KMS-11 (cell line): ENCODE results near the gene ERC2.

ENCODE experiments used
- H2AFZ ChIP-seq: fragments of 200-600 bp; sonication (generic); 2 replicates; pipeline ENCODE4 v1.6.1; 2016; ENCODE audit warnings: antibody characterized with exemption, mixed run types, low read depth
- H3K27ac ChIP-seq: fragments of 200-600 bp; sonication (generic); 2 replicates; pipeline ENCODE4 v1.6.1; 2016; ENCODE audit warnings: mild to moderate bottlenecking, mixed run types
- H3K27me3 ChIP-seq: fragments of 200-600 bp; sonication (generic); 2 replicates; pipeline ENCODE4 v1.6.1; 2017; ENCODE audit warnings: mild to moderate bottlenecking, low read depth, mixed run types, moderate library complexity; ENCODE audit not compliant: insufficient read depth
- H3K36me3 ChIP-seq: fragments of 200-600 bp; sonication (generic); 2 replicates; pipeline ENCODE4 v1.6.1; 2017; ENCODE audit warnings: mild to moderate bottlenecking, mixed run types; ENCODE audit not compliant: insufficient read depth
- H3K4me1 ChIP-seq: fragments of 200-600 bp; sonication (generic); 2 replicates; pipeline ENCODE4 v1.6.1; 2016; ENCODE audit warnings: mild to moderate bottlenecking, low read depth, mixed run types; ENCODE audit not compliant: poor library complexity, severe bottlenecking
- H3K4me2 ChIP-seq: fragments of 200-600 bp; sonication (generic); 2 replicates; pipeline ENCODE4 v1.7.0; 2016; ENCODE audit warnings: mild to moderate bottlenecking, mixed run types
- H3K4me3 ChIP-seq: fragments of 200-600 bp; sonication (generic); IDR thresholded peaks from 2 replicates; pipeline ENCODE4 v1.6.1; 2017; ENCODE audit warnings: low read depth, low read length, mixed read lengths; ENCODE audit not compliant: insufficient read depth
- H3K79me2 ChIP-seq: fragments of 200-600 bp; sonication (generic); 2 replicates; pipeline ENCODE4 v1.6.1; 2016; ENCODE audit warnings: low read depth, mixed run types; ENCODE audit not compliant: insufficient read depth
- H3K9ac ChIP-seq: fragments of 200-600 bp; sonication (generic); 2 replicates; pipeline ENCODE4 v1.6.1; 2016; ENCODE audit warnings: mild to moderate bottlenecking, mixed run types
- H4K20me1 ChIP-seq: fragments of 200-600 bp; sonication (generic); 2 replicates; pipeline ENCODE4 v1.6.1; 2016; ENCODE audit warnings: mild to moderate bottlenecking, mixed run types; ENCODE audit not compliant: insufficient read depth
- CTCF ChIP-seq: fragments of 200-600 bp; sonication (generic); conservative IDR thresholded peaks from 2 replicates; pipeline ENCODE4 v1.6.1; 2017; ENCODE audit warnings: low read depth, mild to moderate bottlenecking, antibody characterized with exemption, low read length, moderate library complexity, mixed read lengths

The ERC2 gene

DNA sequence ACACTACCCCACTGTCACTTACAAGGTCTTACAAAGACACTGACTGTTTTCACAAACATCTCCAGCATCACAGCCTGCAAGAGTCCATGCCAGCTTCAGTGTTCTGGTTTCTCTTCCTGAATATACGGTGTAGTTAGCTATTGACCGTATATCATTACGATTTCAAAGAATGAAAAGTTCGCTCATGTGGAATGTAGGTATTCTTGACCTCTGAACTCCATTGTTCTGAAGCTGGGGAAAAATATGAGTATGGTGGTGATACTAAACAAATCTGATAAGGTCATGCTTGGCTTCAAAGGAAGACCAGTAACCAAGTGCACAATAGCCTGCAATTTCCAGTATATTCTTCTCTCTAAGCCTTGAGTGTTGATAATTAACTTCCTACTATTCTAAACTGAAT is 665.5 kb downstream of the ERC2 start:
- Histone ChIP-seq H3K36me3 (no peaks in the 10 kb centered on the region), H3K27me3 (no peaks in the 10 kb centered on the region), H2AFZ (no peak overlapping the region), H3K79me2 (no peaks in the 10 kb centered on the region), H4K20me1 (no peaks in the 10 kb centered on the region), H3K4me2 (no peak overlapping the region), H3K4me3 (no peak overlapping the region), H3K9ac (no peak overlapping the region), H3K27ac (no peak overlapping the region), H3K4me1 (no peaks in the 10 kb centered on the region)
- no peak for TF ChIP-seq CTCF

- no peaks in the 10 kb centered on the region for H3K4me1 ChIP-seq
- no peak overlapping the region for H3K27ac ChIP-seq
- no peaks in the 10 kb centered on the region for H3K79me2 ChIP-seq
- H3K9ac ChIP-seq: no peak overlapping the region
- TF ChIP-seq CTCF: no peak
- no peaks in the 10 kb centered on the region for H3K27me3 ChIP-seq
- H2AFZ ChIP-seq: no peak overlapping the region
- no peaks in the 10 kb centered on the region for H3K36me3 ChIP-seq
- no peak overlapping the region for H3K4me3 ChIP-seq
- H3K4me2 ChIP-seq: no peak overlapping the region
- no peaks in the 10 kb centered on the region for H4K20me1 ChIP-seq
Observed at GRCh38 chr3:55801676-55802075, 666.6 kb downstream of the ERC2 start.

DNA sequence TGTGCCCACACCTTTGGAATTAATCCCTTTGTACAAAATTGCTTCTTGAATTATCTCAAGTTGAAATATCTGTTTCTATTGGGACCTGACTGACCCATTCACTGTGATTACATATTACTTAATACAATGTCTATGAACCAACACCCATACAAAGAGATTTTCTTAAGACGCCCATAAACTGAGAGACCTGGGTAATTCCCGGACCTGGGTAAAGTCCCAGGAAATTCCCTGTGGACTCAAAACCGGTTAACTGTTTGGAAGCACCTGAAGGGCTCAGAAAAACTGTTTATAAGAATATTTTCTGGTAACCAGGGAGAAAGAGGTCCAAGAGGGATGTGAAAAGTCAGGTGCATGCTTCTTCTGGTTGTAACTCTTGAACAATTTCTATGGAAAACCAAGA is 667.2 kb downstream of the ERC2 start:
- Histone ChIP-seq H3K79me2 (no peaks in the 10 kb centered on the region), H2AFZ (no peak overlapping the region), H3K4me3 (no peak overlapping the region), H3K27me3 (no peaks in the 10 kb centered on the region), H3K4me1 (no peaks in the 10 kb centered on the region), H3K36me3 (no peaks in the 10 kb centered on the region), H3K4me2 (no peak overlapping the region), H4K20me1 (no peaks in the 10 kb centered on the region), H3K27ac (no peak overlapping the region), H3K9ac (no peak overlapping the region)
- TF ChIP-seq CTCF: no peak

GRCh38 chr3:55797775-55798174 is 670.5 kb downstream of the ERC2 start:
- Histone ChIP-seq H3K36me3 (no peaks in the 10 kb centered on the region), H3K79me2 (no peaks in the 10 kb centered on the region), H3K4me3 (no peak overlapping the region), H3K27ac (no peak overlapping the region), H2AFZ (no peak overlapping the region), H4K20me1 (no peaks in the 10 kb centered on the region), H3K4me2 (no peak overlapping the region), H3K4me1 (no peaks in the 10 kb centered on the region), H3K27me3 (no peaks in the 10 kb centered on the region), H3K9ac (no peak overlapping the region)
- no peak for TF ChIP-seq CTCF

- H3K9ac ChIP-seq: no peak overlapping the region
- H3K4me2 ChIP-seq: no peak overlapping the region
- TF ChIP-seq CTCF: no peak
- no peaks in the 10 kb centered on the region for H3K4me1 ChIP-seq
- no peaks in the 10 kb centered on the region for H3K36me3 ChIP-seq
- H2AFZ ChIP-seq: no peak overlapping the region
- H3K4me3 ChIP-seq: no peak overlapping the region
- H3K27me3 ChIP-seq: no peaks in the 10 kb centered on the region
- no peaks in the 10 kb centered on the region for H4K20me1 ChIP-seq
- H3K27ac ChIP-seq: no peak overlapping the region
- H3K79me2 ChIP-seq: no peaks in the 10 kb centered on the region
Observed at GRCh38 chr3:55797084-55797483, 671.2 kb downstream of the ERC2 start.
